Vagina (tissue), 2 donors: ENCODE data around the gene CABLES2. TPM values are rescaled to one million over a fixed set of nuclear protein-coding genes. Genes with fewer than 3 reads are reported as not detected.

Experiments used
- DNase-seq, 2 donors: peaks; one replicate each; pipeline ENCODE4 v3.0.0-alpha.2; 2017; ENCODE audit errors: extremely low spot score in 2 of 2
- H3K27ac ChIP-seq: fragments of 200-600 bp; sonication (generic); one replicate; pipeline ENCODE4 v1.5.1; 2019
- H3K27me3 ChIP-seq: fragments of 200-600 bp; sonication (generic); one replicate; pipeline ENCODE4 v1.5.1; 2019
- H3K36me3 ChIP-seq, 2 donors: fragments of 200-600 bp; sonication (generic); one replicate each; pipeline ENCODE4 v1.5.1; 2017 to 2019
- H3K4me1 ChIP-seq: fragments of 200-600 bp; sonication (generic); one replicate; pipeline ENCODE4 v1.5.1; 2019
- H3K4me3 ChIP-seq, 2 donors: fragments of 200-600 bp; sonication (generic); 1 replicate in 1 of 2; 2 replicates in 1 of 2; pipeline ENCODE4 v1.5.1; 2016 to 2019
- H3K9me3 ChIP-seq: fragments of 200-600 bp; sonication (generic); one replicate; pipeline ENCODE4 v1.5.1; 2019
- POLR2A ChIP-seq, 2 donors: fragments of 450-650 bp; IDR thresholded peaks; one replicate each; pipeline ENCODE4 v1.6.1; 2017; ENCODE audit warnings: antibody characterized with exemption in 2 of 2, mild to moderate bottlenecking in 2 of 2, moderate library complexity in 2 of 2
- POLR2AphosphoS5 ChIP-seq, 2 donors: sonication (generic); formaldehyde crosslinking; IDR thresholded peaks; one replicate each; pipeline ENCODE4 v1.9.0; 2017; ENCODE audit warnings: antibody characterized with exemption in 2 of 2, mild to moderate bottlenecking in 2 of 2, low read depth in 1 of 2; ENCODE audit not compliant: insufficient read depth in 1 of 2
- intact Hi-C: fragments of 100-400 bp; cut with DNase I; formaldehyde crosslinking; loops from one replicate; pipeline ENCODE4 v1.15.1; 2023
- total RNA-seq: library from RNA; depleted of rRNA; stranded (reverse); fragments of >200 nt; gene quantifications from one replicate; pipeline ENCODE4 v1.2.3, GENCODE V29; 2016
- TF ChIP-seq, protein P1 (sequence below), 3 experiments: fragments of 450-650 bp in 2 of 3; fragments of 200-600 bp in 1 of 3; sonication (generic) in 1 of 3; IDR thresholded peaks; one replicate each; pipeline ENCODE4 v1.5.1; 2017 to 2019; ENCODE audit warnings: antibody characterized with exemption in 3 of 3, mild to moderate bottlenecking in 2 of 3, moderate library complexity in 2 of 3

Gene CABLES2
- total RNA-seq, 1 donor from 2014 or later = 1.5 TPM

DNA sequence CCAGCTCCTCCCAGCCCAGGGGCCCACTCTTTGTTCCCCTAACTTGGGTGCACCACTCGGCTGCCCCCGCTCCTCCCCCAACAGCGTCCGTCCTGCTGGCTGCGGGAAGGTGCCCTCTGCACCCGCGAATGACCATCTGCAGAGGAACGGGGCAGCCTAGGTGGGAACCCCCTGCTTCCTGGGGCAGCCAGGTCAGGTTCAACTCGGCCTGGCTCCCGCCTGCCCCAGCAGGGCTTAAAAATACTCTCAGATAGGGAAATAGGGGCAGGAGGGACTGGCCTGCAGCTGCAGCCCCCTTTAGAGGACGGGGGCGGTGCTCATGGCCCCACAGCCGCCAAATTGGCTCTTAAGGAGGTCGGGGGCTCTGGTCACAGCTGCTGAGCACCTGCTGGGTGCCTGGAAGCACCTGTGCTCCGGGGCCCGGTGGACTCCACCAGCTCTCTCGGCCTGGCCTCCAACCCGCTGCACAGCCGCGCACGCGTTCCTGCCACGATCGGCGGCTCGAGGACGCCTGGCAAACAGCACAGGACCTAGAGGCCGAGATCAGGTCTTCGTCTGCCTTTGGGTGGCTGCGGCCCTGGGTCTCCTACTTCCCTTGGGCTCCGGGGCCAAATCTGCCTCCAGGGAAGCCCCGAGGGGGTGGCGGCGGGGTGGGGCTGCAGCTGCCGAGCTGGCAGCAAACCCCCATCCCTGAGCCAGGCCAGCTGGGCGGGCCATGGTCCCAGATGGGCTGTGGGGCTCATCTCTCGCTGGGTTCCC is 39.3 kb downstream of the CABLES2 start:
- intact Hi-C loops = no loop called here
- Histone ChIP-seq H3K36me3 (no peaks in the 10 kb centered on the region), H3K27me3 (no peaks in the 10 kb centered on the region), H3K4me1 (peaks cover 83% of the 10 kb centered on the region), H3K9me3 (no peaks in the 10 kb centered on the region), H3K27ac (peak overlapping the region; percentile 82), H3K4me3 (peak overlapping the region; percentile 61)
- TF ChIP-seq, protein P1, sequence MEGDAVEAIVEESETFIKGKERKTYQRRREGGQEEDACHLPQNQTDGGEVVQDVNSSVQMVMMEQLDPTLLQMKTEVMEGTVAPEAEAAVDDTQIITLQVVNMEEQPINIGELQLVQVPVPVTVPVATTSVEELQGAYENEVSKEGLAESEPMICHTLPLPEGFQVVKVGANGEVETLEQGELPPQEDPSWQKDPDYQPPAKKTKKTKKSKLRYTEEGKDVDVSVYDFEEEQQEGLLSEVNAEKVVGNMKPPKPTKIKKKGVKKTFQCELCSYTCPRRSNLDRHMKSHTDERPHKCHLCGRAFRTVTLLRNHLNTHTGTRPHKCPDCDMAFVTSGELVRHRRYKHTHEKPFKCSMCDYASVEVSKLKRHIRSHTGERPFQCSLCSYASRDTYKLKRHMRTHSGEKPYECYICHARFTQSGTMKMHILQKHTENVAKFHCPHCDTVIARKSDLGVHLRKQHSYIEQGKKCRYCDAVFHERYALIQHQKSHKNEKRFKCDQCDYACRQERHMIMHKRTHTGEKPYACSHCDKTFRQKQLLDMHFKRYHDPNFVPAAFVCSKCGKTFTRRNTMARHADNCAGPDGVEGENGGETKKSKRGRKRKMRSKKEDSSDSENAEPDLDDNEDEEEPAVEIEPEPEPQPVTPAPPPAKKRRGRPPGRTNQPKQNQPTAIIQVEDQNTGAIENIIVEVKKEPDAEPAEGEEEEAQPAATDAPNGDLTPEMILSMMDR (IDR thresholded peaks at IDR 0.05) = no peak
- no peak for TF ChIP-seq POLR2A (IDR thresholded peaks at IDR 0.05)
- TF ChIP-seq POLR2AphosphoS5 (IDR thresholded peaks at IDR 0.05; ENCODE audit: insufficient read depth in 1 of 2, low read depth in 1 of 2) = no peak
- DNase-seq = no peak

DNA sequence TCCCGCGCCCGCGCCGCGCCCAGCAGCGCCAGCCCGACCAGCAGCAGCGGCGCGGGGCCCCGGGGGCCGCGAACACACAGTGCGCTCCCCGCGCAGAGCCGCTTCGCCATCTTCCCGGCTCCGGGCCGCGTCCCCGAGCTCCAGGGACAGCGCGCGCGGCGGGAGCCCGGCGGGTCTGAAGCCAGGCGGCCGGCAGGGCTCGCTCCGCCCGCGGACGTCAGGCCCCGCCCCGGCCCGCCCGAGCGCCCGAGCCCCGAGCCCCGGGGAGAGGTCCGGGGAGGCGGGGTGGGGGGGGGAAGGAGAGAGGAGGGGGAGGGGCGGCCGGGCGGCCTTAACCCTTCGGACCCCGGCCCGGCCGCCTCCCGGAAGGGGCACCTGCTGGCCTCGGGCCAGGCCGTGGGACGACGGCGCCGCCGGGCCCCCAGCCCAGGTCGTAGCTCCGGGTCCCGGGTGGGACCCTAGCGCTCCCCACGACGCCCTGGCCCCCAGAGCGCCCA is 39.9 kb downstream of the CABLES2 start, which contains the start of gene LAMA5:
Gene LAMA5, minus strand, starts transcription at position 177 of the 497 bp plus-strand sequence. Its CDS starts 67 bp downstream, at position 110.
- intact Hi-C loops = no loop called here
- peak within 1 kb of the TSS; percentile 82 for H3K27ac ChIP-seq
- H3K4me3 ChIP-seq = peak within 1 kb of the TSS; percentile 61
- H3K4me1 ChIP-seq = peaks cover 88% of the 10 kb centered on the region
- no peak for DNase-seq
- no peaks in the 10 kb centered on the region for H3K9me3 ChIP-seq
- peak in 1 of 2 donors; percentile 32 for TF ChIP-seq POLR2A (IDR thresholded peaks at IDR 0.05)
- no peak for TF ChIP-seq POLR2AphosphoS5 (IDR thresholded peaks at IDR 0.05; ENCODE audit: insufficient read depth in 1 of 2, low read depth in 1 of 2)
- no peaks in the 10 kb centered on the region for H3K36me3 ChIP-seq
- no peaks in the 10 kb centered on the region for H3K27me3 ChIP-seq

DNA sequence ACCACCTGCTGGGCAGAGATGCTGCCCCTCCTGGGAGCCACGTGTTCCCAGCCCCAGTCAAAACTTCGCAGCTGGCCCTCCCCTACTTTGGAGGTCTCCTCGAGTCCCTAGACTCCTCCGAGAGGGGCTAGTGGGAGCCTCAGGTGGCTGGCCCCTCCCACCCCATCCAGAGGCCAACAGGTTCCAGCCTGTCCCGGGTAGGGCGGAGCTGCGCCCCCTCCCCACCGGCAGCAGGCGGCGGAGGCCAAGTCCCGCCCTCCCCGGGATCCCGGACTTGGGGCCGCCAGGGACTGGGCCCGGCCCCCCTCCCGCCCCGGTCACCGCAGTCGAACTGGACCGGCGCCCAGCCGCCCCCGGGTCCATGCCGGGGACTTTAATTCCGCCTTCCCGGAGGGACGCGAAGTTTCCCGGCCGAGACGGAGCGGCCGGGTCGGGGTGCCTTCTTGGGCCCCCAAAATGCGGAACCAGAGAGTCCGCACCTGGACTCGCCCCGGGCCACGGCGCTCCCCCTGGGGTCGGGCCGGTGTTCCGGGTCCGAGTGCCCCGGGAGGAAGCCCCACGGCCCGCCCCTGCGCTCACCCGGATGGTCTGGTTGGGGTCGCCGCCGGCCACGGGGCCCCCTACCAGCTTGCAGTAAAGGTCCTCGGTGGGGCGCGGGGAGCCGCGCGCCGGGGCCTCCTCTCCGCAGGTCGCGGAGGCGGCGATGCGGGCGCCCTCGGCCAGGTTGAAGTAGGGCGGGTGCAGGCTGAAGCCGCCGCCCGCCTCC is 40.5 kb downstream of the CABLES2 start:
- Histone ChIP-seq H3K9me3 (no peaks in the 10 kb centered on the region), H3K27me3 (no peaks in the 10 kb centered on the region), H3K4me1 (peaks cover 88% of the 10 kb centered on the region), H3K27ac (peak overlapping the region; percentile 82), H3K36me3 (no peaks in the 10 kb centered on the region), H3K4me3 (peak overlapping the region; percentile 61)
- no peak for DNase-seq
- intact Hi-C loops = no loop called here
- no peak for TF ChIP-seq POLR2A (IDR thresholded peaks at IDR 0.05)
- TF ChIP-seq, protein P1 (IDR thresholded peaks at IDR 0.05) = no peak
- TF ChIP-seq POLR2AphosphoS5 (IDR thresholded peaks at IDR 0.05; ENCODE audit: insufficient read depth in 1 of 2, low read depth in 1 of 2) = no peak

DNA sequence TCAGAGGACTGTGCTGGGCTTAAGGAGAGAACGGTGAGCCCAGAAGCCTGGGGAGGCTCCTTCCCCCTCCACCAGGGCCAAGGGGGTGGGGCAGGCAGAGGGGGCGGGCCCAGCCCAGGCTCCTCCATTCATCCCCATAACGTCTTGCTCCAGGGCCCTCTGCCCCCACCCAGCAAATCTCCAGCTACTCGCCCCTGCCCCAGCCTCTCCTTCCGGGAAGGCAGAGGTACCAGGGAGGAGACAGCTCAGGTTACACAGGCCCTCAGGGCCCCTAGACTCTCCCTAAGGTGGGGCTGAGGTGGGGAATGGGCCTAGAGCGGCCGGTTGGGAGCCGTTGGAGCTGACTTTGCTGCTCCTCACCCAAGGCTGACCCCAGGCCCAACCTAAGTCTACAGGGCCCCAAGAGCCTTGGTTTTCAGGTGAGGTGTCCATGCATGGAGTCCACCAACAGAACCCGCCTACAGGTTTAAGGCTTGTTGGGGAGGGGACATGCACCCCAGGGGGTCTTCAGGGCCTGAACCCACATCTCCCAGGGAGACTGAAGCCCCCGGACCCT is 41.2 kb downstream of the CABLES2 start:
- peak overlapping the region; percentile 61 for H3K4me3 ChIP-seq
- no peak for DNase-seq
- intact Hi-C loops = no loop called here
- H3K27me3 ChIP-seq = no peaks in the 10 kb centered on the region
- H3K4me1 ChIP-seq = peaks cover 95% of the 10 kb centered on the region
- no peaks in the 10 kb centered on the region for H3K36me3 ChIP-seq
- peak overlapping the region; percentile 82 for H3K27ac ChIP-seq
- TF ChIP-seq POLR2A (IDR thresholded peaks at IDR 0.05) (no peak), POLR2AphosphoS5 (IDR thresholded peaks at IDR 0.05; ENCODE audit: insufficient read depth in 1 of 2, low read depth in 1 of 2) (peak in 1 of 2 donors; percentile 34)
- TF ChIP-seq, protein P1 (IDR thresholded peaks at IDR 0.05) = no peak
- no peaks in the 10 kb centered on the region for H3K9me3 ChIP-seq
